ENCODE results near the gene DCTN2.

GRCh38 chr12:57490126-57490525 is 56.9 kb downstream of the DCTN2 start:
- no peak for TF ChIP-seq CTCF (IDR thresholded peaks at IDR 0.05)
- TF ChIP-seq POLR2A (IDR thresholded peaks at IDR 0.05) = no peak

All from testis (tissue), 2 donors.